Gastroesophageal sphincter (tissue), 4 donors: ENCODE measurements around the gene HS1BP3. TPM values are rescaled to one million over a fixed set of nuclear protein-coding genes. Genes with fewer than 3 reads are reported as not detected.
A peak's percentile ranks its signal among the peaks of the same experiment; 100 is the strongest.

Experiments
- ATAC-seq: fragments of 150-250 bp; one replicate; pipeline ENCODE4 v1.9.1; 2016; ENCODE audit warnings: mild to moderate bottlenecking, moderate library complexity
- H3K27ac ChIP-seq, 4 donors: fragments of 200-600 bp; sonication (generic) in 3 of 4; 1 replicate in 3 of 4; 2 replicates in 1 of 4; pipeline ENCODE4 v1.5.1; 2016 to 2019
- H3K27me3 ChIP-seq: fragments of 200-600 bp; sonication (generic); one replicate; pipeline ENCODE4 v1.5.1; 2019
- H3K36me3 ChIP-seq, 2 donors: fragments of 200-600 bp; sonication (generic); one replicate each; pipeline ENCODE4 v1.5.1; 2019; ENCODE audit warnings: control low read depth in 1 of 2
- H3K4me1 ChIP-seq, 3 donors: fragments of 200-600 bp; sonication (generic); 1 replicate in 2 of 3; 2 replicates in 1 of 3; pipeline ENCODE4 v1.5.1; 2016 to 2019; ENCODE audit warnings: control low read depth in 2 of 3
- H3K4me3 ChIP-seq, 2 donors: fragments of 200-600 bp; sonication (generic); one replicate each; pipeline ENCODE4 v1.5.1; 2019; ENCODE audit warnings: mild to moderate bottlenecking in 1 of 2, moderate library complexity in 1 of 2
- H3K9me3 ChIP-seq, 3 donors: fragments of 200-600 bp; sonication (generic); one replicate each; pipeline ENCODE4 v1.5.1; 2017 to 2019; ENCODE audit warnings: control low read depth in 2 of 3
- EP300 ChIP-seq: sonication (generic); formaldehyde crosslinking; IDR thresholded peaks from one replicate; pipeline ENCODE4 v1.6.1; 2017; ENCODE audit warnings: antibody characterized with exemption, mild to moderate bottlenecking
- POLR2A ChIP-seq, 2 donors: fragments of 450-650 bp; IDR thresholded peaks; one replicate each; pipeline ENCODE4 v1.6.1; 2017; ENCODE audit warnings: antibody characterized with exemption in 2 of 2, mild to moderate bottlenecking in 2 of 2, moderate library complexity in 1 of 2
- POLR2AphosphoS5 ChIP-seq: sonication (generic); formaldehyde crosslinking; IDR thresholded peaks from one replicate; pipeline ENCODE4 v1.6.1; 2017; ENCODE audit warnings: antibody characterized with exemption
- WGBS, 2 donors: methylation state at CpG; one replicate each; pipeline ENCODE4 v1.1.5; 2018; ENCODE audit warnings: low coverage in 1 of 2; 5-methylcytosine and 5-hydroxymethylcytosine counted together
- total RNA-seq, 4 donors: library from RNA; depleted of rRNA; stranded (reverse); fragments of >200 nt; gene quantifications; one replicate each; pipeline ENCODE4 v1.1.0, GENCODE V29; 2016
- TF ChIP-seq, protein P1 (sequence below), 4 experiments: fragments of 200-600 bp in 2 of 4; fragments of 450-650 bp in 2 of 4; sonication (generic) in 1 of 4; IDR thresholded peaks; one replicate each; pipeline ENCODE4 v1.5.1; 2017 to 2019; ENCODE audit warnings: antibody characterized with exemption in 4 of 4, mild to moderate bottlenecking in 2 of 4, moderate library complexity in 2 of 4

HS1BP3 gene
- total RNA-seq, 4 donors from 2014 or later, result 42.8 to 89.1 (median 61.4) TPM

DNA sequence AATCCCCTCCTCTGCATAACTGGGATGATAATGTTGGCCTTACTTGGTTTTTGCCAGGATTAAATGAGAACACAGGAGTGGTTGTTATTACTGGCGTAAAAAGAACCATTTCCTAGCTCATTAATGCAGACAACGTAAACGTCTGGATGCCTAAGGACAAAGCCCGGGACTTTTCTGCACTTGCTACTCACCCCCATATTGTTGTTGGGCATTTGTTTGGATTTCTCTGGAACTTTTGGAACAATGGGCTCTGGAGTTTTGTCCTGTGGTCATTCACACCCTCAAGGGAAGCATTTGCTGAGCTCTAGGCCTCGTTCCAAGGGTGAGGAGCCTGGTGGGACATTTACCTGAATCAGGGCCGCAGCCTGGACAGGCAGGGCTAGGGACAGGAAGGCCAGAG is 76.0 kb downstream of the HS1BP3 start:
- Histone ChIP-seq H3K27ac (peak overlapping the region in 3 of 4 donors; percentile 57 to 76 (median 68)), H3K27me3 (no peaks in the 10 kb centered on the region), H3K9me3 (no peaks in the 10 kb centered on the region), H3K36me3 (no peaks in the 10 kb centered on the region), H3K4me3 (no peak overlapping the region), H3K4me1 (peaks cover 0 to 84% (median 41%) of the 10 kb centered on the region in 3 donors)
- no peak for ATAC-seq
- TF ChIP-seq POLR2A (IDR thresholded peaks at IDR 0.05), result no peak
- no peak for TF ChIP-seq EP300
- TF ChIP-seq, protein P1, sequence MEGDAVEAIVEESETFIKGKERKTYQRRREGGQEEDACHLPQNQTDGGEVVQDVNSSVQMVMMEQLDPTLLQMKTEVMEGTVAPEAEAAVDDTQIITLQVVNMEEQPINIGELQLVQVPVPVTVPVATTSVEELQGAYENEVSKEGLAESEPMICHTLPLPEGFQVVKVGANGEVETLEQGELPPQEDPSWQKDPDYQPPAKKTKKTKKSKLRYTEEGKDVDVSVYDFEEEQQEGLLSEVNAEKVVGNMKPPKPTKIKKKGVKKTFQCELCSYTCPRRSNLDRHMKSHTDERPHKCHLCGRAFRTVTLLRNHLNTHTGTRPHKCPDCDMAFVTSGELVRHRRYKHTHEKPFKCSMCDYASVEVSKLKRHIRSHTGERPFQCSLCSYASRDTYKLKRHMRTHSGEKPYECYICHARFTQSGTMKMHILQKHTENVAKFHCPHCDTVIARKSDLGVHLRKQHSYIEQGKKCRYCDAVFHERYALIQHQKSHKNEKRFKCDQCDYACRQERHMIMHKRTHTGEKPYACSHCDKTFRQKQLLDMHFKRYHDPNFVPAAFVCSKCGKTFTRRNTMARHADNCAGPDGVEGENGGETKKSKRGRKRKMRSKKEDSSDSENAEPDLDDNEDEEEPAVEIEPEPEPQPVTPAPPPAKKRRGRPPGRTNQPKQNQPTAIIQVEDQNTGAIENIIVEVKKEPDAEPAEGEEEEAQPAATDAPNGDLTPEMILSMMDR (IDR thresholded peaks at IDR 0.05), result no peak
- no peak for TF ChIP-seq POLR2AphosphoS5
- 76 to 83% methylated on average over 4 to 5 of the region's 6 CpGs for WGBS, 2 donors

DNA sequence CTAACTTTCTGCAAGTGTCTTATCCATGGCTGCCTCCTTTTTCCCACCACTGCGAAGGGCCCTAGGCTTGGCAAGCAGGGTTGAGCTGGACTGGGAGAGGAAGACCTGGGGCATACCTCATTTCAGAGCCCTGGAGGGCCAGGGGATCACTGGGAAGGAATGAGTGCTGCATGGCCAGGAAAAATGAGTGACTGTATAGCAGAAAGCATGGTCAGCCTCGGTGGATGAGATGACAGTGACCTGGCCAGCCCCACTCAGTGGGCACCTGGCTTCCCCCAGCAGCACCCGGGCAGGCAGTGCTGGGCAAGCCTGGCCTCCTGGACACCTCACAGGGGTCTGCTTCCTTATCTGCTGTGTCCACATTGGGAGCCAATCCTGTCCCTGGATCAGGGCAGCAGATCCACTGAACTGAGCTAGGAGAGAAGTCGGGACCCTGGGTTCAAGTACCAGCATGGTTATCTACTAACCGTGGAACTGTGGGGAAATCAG is 76.4 kb downstream of the HS1BP3 start:
- ATAC-seq, result no peak
- H3K27ac ChIP-seq, result peak overlapping the region in 3 of 4 donors; percentile 57 to 76 (median 68)
- H3K4me1 ChIP-seq, result peaks cover 0 to 84% (median 42%) of the 10 kb centered on the region in 3 donors
- no peaks in the 10 kb centered on the region for H3K36me3 ChIP-seq
- H3K4me3 ChIP-seq, result no peak overlapping the region
- TF ChIP-seq, protein P1 (IDR thresholded peaks at IDR 0.05), result no peak
- no peak for TF ChIP-seq POLR2AphosphoS5
- TF ChIP-seq EP300, result no peak
- TF ChIP-seq POLR2A (IDR thresholded peaks at IDR 0.05), result no peak
- WGBS, 2 donors, result no CpG with 5 or more reads among the region's 5 CpGs
- no peaks in the 10 kb centered on the region for H3K27me3 ChIP-seq
- no peaks in the 10 kb centered on the region for H3K9me3 ChIP-seq

DNA sequence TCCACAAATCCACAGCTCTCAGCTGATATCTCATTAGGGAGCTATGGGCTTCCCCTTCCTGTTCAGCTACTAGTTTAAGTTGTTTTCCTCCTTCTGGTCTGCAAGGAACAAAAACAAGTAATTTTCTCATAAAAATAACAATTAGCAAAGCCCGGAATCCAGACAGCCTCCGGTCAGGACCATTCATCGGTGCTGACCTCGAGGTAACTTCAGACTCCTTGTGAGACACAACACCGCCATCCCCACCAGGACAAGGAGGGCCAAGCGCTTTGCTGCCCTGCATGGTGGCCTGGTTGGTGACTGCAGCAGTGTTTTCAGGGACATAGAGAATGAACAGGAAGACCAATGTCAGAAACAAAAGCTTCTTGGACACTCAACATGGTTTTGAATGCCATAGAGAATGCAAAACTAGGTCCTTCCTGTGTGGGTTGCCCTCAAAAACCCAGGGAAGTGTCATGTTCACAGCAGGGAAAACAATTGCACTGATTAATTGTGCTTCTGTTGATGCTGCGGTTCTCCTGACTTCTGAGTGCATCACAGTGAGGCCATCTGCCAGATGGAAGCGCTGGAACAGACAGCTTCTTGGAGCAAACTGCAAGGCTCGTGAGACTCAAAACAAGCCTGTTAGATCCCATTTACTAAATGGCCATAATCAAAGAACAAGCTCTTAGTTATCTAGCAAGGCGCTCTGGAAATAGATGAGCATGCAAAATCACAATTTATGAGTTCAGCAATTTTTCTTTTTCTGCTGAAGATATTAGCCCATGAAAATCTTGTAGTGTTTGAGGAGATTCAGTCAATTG is 77.1 kb downstream of the HS1BP3 start:
- H3K27me3 ChIP-seq, result no peaks in the 10 kb centered on the region
- peak; percentile 40 for ATAC-seq
- peak overlapping the region; percentile 18 to 76 (median 62) for H3K27ac ChIP-seq
- H3K4me3 ChIP-seq, result no peak overlapping the region
- H3K36me3 ChIP-seq, result no peaks in the 10 kb centered on the region
- TF ChIP-seq, protein P1 (IDR thresholded peaks at IDR 0.05), result no peak
- TF ChIP-seq POLR2AphosphoS5, result peak; percentile 22
- peaks cover 0 to 82% (median 36%) of the 10 kb centered on the region in 3 donors for H3K4me1 ChIP-seq
- WGBS, 2 donors, result 56 to 61% methylated on average over 5 to 7 of the region's 10 CpGs
- H3K9me3 ChIP-seq, result no peaks in the 10 kb centered on the region

DNA sequence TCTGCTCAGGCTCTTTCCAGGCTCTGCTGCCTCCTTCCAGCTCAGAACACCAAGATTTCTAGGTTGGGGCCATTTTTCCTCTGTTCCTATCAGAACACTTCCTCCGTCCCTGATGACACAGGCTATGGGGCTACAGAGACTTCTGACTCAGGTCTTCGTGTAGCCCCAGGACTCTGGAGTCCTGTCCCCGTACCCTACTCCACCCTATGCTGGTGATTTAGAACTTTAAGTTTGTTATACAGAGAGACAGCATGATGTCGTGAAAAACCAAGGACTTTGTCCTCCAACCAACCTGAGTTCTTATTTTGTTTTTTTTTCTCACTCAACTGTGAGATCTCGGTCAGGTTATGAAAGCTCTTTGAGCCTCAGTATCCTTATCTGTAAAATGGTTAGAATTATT is 78.7 kb downstream of the HS1BP3 start:
- WGBS, 2 donors, result 87 to 100% methylated on average over 2 to 5 of the region's 5 CpGs
- ATAC-seq, result no peak

More for the DNA sequence above, 78.7 kb downstream of the HS1BP3 start:
- Histone ChIP-seq H3K4me1 (peaks cover 0 to 82% (median 25%) of the 10 kb centered on the region in 3 donors), H3K27me3 (no peaks in the 10 kb centered on the region), H3K27ac (peak overlapping the region in 2 of 4 donors; percentile 71 to 76), H3K9me3 (no peaks in the 10 kb centered on the region), H3K4me3 (no peak overlapping the region), H3K36me3 (no peaks in the 10 kb centered on the region)
- TF ChIP-seq POLR2AphosphoS5 (no peak), EP300 (no peak), POLR2A (IDR thresholded peaks at IDR 0.05) (no peak)
- TF ChIP-seq, protein P1 (IDR thresholded peaks at IDR 0.05), result no peak
